NCI-H748 treated with DMSO at 0.1 percent for 48 hours (cell line): ENCODE results near the gene ACSS3.
"Not testable (repeated sequence)": the region's sequence is repeated elsewhere in the genome, so short reads cannot be mapped to it uniquely, and the experiment has no call there.

Experiments
- DNase-seq: peaks from one replicate; lab custom pipeline; 2025; lab: John Stamatoyannopoulos, UW

The ACSS3 gene

DNA sequence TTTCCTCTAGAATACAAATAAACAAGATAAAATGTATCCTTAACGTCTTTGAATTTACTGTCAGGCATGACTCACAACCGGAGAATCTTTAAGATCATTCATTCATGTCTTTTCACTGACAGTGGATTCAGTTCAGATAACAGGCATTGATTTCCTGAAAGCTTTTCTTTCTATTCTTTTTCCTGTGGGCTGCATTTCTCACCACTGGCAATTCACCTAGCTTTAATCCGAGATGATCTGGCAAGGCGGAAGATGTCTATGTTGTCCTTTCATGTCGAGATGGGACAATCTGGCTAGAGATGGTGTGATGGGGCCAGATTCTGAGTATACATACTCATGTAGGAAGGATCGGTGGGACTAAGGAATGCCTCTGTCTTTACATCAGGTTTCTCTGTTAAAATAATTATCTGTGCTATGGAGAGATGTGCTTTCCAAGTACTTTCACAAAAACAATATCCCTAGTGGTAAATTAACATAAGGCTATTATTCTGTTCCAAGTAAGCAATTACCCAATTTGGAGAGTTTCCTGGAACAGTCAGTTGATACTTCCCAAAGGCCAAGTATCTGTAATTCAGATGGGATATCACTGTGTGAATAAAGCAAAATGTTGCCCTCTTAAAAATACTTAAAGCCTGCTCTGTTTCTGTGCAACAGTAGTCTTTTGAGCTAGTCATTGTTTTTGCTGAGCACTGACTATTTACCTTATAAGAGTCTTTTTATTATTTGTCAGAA is 17.8 kb downstream of the ACSS3 start:
- DNase-seq, result no peak

DNA sequence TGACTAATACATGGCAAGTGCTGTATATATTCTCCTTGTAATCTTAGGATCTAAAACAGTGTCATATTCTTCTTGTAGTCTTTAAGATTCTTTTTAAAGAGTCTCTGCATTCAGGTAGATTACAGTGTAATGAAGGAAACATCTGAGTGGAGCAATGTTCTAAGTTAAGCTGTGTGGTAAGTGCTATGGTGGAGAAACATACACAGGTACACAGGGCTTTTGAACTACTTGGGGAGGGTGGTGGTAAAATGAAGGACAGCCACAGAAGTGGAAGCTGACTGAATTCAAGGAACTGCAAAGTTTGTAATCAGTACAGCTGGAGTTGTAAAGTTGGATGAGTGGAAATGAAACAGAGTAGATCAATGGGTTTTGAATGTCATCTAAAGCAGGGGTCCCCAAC is 27.8 kb downstream of the ACSS3 start:
- DNase-seq, result no peak

DNA sequence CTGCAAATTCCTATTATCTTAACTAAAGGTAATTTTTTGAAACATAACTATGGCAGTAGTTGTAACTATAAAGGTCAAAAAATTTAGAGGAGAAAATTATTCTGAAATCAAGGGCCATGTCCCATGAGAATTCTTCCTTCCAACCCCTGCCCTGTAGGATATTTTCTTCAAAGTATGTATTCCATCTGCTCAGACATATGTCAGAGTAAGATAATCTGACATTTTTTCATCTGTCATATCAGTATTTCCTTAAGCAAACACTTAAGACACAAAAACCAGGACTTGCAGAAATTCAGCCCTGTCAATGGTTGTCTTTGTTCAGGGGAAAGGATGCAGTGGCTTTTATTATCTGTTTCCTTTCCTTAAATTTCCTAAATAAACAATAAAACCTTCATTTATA is 36.3 kb downstream of the ACSS3 start:
- DNase-seq, result no peak

DNA sequence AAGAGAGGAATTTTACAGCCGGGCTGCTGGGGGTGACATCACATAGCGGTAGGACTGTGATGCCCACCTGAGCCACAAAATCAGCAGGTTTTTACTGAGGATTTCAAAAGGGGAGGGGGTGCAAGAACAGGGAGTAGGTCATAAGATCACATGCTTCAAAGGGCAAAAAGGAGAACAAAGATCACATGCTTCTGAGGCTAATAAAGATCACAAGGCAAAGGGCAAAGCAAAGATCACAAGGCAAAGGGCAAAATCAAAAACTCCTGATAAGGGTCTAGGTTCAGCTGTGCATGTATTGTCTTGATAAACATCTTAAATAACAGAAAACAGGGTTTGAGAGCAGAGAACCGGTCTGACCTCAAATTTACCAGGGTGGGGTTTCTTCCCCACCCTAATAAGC is 41.2 kb downstream of the ACSS3 start:
- not testable (repeated sequence) for DNase-seq

DNA sequence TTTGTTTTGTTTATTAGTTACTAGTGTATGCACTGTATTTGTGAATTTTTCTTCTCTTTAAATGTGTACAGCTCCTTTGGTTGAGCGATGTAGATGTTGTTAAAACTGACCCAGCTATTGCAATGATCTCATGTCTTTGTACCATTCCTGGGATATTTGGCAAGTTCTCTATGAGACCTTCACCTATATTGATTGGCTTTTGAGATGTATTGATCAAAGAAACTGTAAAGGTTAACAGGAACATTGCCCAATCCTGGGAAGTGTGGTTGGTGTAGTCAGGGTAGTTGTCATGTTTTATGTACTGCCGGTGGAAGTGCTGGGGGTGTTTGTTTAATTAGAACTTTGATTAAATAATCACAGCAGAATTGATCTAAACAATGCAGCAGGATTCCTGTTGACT is 43.1 kb downstream of the ACSS3 start:
- DNase-seq, result no peak

DNA sequence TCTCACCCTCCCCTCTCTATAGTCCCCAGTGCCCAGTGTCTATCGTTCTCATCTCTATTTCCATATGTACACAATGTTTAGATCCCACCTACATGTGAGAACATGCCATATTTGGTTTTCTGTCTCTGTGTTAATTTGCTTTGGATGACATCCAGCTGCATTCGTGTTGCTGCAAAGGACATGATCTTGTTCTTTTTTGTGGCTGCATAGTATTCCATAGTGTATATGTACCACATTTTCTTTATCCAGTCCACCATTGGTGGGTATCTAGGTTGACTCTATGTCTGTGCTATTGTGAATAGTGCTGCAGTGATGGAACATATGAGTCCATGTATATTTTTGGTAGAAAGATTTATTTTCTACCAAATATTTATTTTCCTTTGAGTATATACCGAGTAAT is 45.7 kb downstream of the ACSS3 start:
- DNase-seq, result no peak

DNA sequence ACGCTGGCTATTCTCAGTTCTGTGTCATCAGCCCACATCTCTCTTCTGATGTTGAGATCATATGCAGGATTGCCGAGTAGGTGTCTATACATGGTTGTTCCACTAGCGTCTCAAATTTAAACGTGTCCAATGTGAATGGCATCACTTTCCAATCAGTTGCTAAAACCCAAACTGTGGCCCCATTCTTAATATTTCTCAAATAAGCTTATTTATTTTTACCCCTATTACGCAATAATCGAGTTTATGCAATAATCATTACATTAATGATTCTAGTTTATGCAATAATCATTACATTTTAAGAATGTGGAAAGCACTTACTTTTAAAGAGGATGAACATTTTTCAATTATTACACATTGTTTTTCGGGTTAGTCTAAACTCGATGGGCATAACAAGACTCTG is 47.8 kb downstream of the ACSS3 start:
- DNase-seq, result no peak

DNA sequence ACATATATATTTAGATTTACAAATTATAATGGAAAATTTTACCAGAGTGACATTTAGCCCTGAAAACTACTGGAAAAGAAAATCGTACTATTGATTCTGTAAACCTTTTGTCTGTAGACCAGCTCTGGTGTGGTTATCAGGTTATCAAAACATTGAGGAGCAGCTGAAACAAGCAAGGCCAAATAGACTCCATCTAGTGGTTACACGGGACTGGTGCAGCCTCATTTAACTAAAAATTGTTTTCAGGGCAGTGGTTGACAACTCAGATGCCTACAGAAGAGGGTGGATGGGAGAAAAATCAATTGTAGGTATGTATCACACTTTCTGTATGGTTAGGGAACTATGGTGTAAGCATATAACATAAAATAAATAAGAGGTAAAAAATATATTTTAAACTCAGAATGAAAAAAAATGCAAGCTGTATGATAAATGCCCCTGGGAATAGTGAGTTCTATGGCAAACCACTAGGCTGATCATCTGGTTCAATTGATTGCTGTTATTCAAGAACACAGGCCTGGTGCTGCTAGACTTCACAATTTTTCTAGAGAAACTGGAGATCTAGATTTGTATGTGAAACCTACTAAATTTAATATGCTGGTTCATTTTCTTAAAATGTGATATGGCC is 51.2 kb downstream of the ACSS3 start:
- DNase-seq, result peak; percentile 72

DNA sequence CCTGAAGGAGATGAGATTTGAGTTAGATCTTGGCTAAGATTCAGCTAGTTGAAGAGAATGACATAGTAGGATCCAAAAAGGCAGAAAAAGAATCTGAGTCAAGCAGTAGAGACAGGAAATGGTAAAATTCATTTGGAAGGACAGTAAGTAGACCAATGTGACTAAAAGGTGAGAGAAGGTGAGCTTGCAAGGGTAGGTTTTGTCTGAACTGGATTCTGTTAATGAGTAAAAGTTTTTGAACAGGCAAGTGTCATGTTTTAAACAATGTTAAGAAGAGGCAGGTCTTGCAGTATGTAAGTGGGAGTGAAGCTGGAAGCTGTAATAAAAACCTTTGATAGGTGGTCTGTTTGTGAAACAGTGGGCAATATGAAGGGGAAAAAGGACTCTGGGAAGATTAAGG is 58.6 kb downstream of the ACSS3 start:
- DNase-seq, result no peak

DNA sequence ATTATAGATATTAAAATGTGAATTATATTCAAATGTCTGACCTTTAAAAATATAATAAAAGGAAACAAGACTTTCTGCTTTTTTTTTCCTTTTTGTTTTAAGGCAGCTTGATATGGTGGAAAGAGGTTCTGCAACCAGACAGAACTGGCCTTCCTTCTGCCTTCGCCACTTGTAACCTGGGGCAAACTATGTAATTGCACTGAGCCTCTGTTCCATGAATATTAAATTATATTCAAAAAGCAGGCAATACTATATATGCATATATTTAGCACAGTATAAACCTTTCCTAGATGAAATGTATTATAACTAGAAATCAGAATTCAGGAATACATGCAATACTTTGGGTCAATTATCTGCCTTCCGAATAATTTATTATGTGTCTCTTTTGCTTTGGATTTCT is 59.9 kb downstream of the ACSS3 start:
- DNase-seq, result no peak

DNA sequence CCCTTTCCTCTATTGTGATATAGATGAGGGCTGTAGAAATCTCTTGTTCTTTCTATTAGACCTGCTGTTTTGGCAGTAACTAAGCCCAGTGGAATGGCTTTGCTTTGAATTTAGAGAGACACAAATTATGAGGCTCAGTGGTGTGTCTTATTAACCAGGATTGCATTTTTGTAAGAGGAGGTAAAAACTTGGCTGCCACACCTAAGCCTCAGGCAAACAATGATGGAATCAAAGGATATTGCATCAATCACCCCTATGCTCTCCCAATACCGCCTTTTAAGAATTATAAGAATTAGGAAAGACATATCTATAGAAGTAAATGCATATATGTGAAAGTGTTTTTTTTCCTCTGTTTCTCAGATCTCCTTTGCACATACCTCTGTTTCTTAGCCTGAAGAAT is 63.3 kb downstream of the ACSS3 start:
- DNase-seq, result no peak

DNA sequence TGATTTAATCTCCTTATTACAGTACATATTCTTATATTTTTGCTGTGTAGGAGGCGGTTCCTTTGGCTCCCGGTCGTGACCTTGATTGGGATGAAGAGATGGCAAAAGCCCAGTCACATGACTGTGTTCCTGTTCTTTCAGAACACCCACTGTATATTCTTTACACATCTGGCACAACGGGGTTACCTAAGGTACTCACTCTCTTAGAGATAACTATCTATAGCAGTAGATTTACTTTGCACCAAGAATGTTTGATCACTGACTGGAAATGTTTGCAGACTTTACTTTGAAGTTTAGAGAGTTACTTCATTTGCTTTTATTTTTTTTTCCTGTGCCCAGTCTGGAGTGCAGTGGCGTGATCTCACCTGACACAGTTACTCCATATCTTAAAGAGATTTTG is 65.2 kb downstream of the ACSS3 start:
- no peak for DNase-seq

DNA sequence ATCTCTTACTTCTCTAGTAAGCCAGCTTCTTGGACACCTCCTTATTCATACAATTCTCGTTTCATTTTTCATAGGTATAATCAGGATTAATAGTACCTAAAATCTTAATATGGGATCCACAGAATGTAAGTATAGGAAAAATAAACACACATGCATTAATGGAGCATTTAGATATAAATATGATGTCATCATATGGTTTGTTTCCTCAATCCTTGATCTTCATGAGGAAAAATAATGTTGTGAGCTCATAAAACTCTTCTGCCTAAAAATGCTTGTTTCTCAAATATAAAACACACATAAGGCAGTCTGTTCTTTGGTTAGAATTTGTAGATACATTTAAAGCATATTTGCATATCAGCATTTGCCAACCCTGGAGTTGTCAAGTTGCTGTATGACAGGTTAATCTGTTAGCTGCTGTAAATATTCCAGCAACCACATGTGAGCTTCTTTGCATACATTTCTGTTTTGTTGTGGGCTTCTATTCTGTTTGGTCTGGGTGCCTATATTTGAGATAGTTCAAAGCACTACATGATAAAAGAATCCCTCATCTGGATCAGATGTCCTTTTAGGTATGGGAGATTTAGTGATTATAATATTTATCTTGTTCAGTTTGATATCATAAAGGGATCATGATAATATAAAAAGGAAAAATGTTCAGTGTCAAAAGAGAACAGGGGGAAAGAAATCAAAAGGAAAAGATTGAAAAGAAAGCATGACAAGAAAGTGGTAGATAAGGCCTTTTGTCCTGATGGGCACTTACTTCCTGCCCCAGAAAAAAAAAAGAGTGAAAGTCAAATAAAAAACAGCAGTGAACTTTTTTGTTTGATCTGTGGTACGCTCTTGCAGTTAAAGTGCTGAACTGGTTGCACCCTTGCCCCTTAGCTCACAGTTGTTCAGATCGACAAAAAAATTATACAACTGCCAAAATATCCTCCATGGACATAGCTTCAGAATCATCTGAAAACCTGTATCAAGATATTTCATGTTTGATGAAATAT is 68.6 kb downstream of the ACSS3 start:
- DNase-seq, result no peak

DNA sequence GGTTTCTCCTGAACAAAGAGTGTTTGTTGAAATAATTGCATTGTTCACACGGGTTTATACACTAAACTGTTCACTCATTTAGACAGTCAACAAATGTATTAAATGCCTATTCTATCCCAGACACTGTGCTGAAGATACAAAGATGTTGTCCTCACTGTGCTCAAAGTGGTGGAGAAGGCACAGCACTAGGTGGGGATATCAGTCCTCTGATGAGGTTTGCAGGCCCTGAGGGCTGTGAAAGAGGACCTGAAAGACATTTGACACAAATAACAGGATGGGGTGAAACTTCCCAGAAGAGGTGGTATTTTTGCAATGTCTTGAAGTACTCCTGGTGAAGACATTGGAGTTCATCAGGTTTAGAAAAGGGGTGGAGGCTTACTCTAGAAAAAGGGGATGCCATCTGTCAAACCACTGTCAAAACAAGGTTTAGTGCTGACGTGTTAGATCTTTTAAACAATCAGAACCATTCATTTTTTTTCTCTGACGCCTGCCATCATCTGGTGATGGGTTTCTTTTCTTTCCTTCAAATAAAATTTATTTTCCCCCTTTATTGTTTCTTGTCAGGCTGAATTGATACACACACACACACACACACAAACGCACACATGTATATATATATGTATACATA is 69.5 kb downstream of the ACSS3 start:
- no peak for DNase-seq

DNA sequence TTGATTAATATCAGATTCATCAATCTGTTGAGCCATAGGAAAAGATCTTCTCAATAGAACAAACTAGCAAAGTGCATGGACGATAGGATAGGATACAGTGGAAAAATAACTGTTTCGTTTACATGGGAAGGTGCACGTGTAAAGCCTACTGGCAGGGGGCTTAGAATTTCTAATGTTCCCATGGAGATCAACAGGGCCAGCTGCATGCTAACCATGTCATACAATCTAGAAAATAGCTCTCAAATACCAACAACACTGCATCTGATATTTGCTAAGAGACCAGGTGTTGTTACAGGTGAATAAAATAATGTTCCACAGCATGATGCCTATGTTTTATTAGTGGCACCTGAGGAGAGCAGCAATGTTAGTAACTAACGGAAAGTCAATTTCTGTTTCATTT is 72.5 kb downstream of the ACSS3 start:
- DNase-seq, result peak; percentile 99

DNA sequence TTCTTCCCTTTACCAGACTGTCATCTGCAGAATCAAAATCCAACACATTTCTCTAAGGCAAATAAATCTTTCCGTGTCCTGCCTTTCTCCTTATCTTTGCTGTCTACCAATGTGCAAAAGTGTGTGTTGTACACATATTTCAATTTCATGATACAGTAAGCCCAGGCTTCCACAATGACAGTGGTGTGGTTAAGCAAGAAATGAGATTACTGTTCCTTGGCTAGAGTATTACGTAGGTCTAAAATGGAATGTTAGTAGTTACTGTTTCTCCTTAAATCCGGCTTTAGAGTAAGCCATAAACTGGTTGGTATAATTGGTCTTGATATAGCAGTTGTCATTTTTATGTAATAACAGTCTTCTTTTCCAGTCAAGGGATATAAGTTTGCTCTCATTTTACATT is 82.0 kb downstream of the ACSS3 start:
- DNase-seq, result no peak

DNA sequence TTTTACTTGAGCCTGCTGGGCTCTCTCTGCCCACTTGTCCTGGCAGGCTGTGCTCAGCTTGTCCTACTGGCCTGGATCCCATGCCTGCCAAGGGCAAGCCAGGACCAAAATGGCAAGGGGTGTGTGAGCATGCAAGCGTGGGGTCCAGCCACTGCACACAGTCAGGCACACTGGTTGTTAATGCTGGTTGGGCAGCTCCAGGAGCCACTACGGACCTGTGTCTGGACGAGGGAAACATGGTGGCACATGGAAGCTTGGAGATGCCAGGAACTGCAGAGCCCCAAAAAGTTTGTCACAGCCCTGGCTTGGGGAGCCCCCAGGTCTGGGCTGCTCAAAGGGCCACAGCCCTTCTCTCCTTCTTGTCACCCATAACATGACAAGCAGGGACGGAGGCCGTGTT is 83.8 kb downstream of the ACSS3 start:
- DNase-seq, result no peak

DNA sequence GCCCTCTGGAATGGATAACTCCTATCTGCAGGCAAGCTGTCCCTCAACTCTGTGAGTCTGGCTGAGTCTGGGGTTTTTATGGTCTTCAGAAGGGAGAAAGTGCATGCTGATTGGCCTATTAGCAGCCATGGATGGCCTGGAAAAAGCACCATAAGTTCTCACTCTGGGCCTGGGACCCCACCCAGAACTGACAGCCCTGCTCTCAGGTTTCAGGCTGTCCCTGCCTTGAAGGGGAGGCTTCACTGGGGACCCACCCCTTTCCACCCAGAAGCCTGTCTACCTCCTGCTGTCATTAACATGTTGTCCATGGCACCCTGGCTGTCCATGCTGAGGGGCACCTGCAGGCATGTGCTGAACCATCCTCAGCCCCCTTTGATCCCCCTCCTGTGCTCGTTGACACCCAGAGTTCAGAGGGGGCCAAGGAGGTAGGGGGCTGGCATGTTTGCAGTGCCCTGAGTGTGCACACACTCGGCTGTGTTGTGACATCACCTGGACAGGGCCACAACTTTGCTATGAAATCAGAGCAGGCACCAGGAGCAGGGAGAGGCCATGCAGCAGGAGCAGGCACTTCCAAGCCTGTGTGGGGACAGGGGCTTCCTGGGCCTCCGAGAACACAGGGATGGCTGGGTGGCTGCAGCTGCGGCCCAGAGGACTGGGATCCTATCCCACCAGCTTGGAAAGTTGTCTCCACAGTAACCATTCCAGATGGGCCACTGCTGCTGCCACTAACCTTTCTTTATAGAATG is 84.7 kb downstream of the ACSS3 start:
- DNase-seq, result no peak

DNA sequence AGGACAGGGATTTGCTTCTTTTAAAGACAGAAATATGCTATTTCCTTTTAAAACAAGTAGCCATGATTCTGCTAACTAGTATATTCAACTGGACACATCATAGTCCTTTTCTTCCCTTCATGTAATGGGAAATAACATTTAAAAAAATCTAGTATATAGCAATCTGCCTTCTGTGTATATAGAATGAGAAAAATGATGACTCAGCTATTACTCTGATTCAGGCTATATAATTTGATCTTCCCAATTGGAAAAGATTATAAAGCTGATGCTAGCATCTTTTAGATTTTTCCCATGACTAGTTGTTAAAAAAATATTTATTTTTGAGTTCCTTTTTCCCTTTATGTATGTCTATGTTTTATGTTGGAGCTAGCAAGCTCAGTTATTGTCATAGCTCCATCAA is 86.9 kb downstream of the ACSS3 start:
- no peak for DNase-seq

DNA sequence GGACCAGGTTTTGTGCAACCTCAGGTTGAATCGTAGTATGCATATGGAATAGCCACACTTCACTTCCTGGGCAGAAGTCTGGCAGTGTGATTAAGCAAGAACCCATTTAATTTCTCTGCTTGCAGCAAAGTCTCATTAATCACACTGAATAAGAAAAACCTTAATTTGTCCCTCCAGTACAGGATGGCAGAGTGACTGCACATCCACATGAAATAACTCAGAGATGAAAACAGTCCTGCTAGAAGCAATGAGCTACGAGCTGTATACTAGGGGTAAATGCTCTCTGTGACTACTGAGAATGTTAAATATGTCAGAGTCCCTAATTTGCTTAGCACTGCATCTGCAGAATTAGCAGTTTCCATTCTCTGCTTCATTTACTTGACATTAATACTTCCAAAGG is 88.9 kb downstream of the ACSS3 start:
- no peak for DNase-seq

DNA sequence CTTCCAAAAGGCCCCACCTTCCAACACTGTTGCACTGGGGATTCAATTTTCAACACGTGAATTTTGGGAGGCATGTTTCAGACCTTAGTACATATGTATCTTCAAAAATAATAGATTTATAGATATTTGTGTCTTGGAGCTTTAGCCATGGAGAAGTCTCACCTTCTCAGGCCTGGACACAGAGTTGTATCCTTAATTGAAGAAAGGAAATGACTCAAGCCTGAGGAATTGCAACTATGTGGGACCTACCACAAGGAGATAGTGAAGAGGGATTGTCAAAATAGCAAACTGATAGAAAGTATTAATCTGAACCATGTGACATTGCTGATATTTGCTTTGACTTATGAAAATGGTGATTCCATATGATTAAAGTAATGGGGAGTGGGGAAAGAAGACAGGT is 89.8 kb downstream of the ACSS3 start:
- no peak for DNase-seq

DNA sequence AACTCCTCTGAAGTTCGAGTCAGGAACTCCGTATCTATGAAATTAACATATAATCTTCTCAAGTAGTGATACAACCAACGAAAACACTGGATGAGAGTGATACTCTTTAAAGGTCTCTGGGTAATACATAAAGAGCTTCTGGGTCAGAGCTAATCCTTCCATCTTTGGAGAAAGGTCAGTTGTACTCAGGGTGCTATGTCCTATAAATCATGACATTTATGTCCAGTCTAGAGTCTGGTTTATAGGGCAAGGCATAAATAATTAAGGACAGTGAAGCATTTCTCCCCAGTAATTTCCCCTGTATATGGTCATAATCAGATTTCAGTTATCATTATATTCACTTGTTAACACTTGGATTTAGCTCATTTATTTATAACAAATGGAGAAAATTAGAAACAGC is 90.6 kb downstream of the ACSS3 start:
- DNase-seq, result no peak
